ENCODE data around the gene TRABD2B.

- TF ChIP-seq GATA4 (IDR thresholded peaks at IDR 0.05; ENCODE audit: borderline replicate concordance, low read depth): no peak
- no peak for TF ChIP-seq ZNF772 (CRISPR knock-in tag; IDR thresholded peaks at IDR 0.05)
- no peak for TF ChIP-seq ZNF331 (CRISPR knock-in tag; IDR thresholded peaks at IDR 0.05)
- TF ChIP-seq TCF7L2 (IDR thresholded peaks at IDR 0.05; ENCODE audit: low read depth, low read length): no peak
- no peak for TF ChIP-seq KLF16 (CRISPR knock-in tag; IDR thresholded peaks at IDR 0.05)
- TF ChIP-seq EZH2 (conservative IDR thresholded peaks at IDR 0.05; ENCODE audit: low read depth, low read length): no peak
- TF ChIP-seq ZBTB8A (CRISPR knock-in tag; IDR thresholded peaks at IDR 0.05; ENCODE audit: borderline replicate concordance, low read depth): no peak
- TF ChIP-seq NCOA1 (CRISPR knock-in tag; IDR thresholded peaks at IDR 0.05): no peak
- TF ChIP-seq KLF13 (CRISPR knock-in tag; IDR thresholded peaks at IDR 0.05): no peak
- no peak for TF ChIP-seq ZFP36L1 (CRISPR knock-in tag; IDR thresholded peaks at IDR 0.05)
- TF ChIP-seq ATF2 (CRISPR knock-in tag; IDR thresholded peaks at IDR 0.05): no peak
- TF ChIP-seq ZKSCAN8 (CRISPR knock-in tag; IDR thresholded peaks at IDR 0.05; ENCODE audit: borderline replicate concordance): no peak
- no peak for TF ChIP-seq MXI1 (IDR thresholded peaks at IDR 0.05; ENCODE audit: borderline replicate concordance, low read depth, low read length)
- TF ChIP-seq HNRNPK (IDR thresholded peaks at IDR 0.05; ENCODE audit: low read depth, low read length, poor library complexity, severe bottlenecking): no peak
These were observed 24.2 kb downstream of the TRABD2B start for GRCh38 chr1:47972864-47973432.
